ENCODE results near the gene C12orf60.

The C12orf60 gene

DNA sequence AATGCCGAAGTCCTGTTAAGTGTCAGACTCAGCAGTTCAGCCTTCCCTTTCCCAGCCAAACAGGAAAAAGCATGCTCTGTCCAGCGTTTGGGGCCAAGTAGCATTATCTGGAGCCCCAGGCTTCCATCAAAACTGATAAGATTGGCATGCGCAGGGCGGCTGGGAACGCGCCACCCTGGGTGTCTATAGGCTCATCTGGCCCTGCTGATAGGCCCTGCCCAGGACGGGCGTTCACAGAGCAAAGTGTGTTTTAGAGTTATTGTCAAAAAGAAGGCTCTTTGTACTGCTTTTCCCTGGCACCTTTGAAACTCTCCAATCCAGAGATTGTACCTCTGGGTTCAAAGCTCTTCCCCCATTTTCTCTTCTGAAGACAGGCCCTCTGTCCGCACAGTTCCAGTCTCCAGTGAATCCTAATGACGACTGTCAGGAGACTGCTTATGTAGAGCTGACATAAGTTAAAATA lies 40.0 kb downstream of the C12orf60 start, which contains the start of gene ART4:
Gene ART4 (minus strand): TSS at position 102 of the 463 bp plus-strand sequence. CDS start 413 bp downstream, outside the sequence.
- H3K79me2 ChIP-seq (ENCODE audit: insufficient read depth, low read length): no peaks in the 10 kb centered on the region
- H3K36me3 ChIP-seq (ENCODE audit: insufficient read depth, low read length): no peaks in the 10 kb centered on the region
- DNase-seq (no peak), ATAC-seq (ENCODE audit: insufficient read depth, low read depth) (no peak)
- no peak within 1 kb of the TSS for H3K27ac ChIP-seq (ENCODE audit: low read length)
- no peaks in the 10 kb centered on the region for H3K27me3 ChIP-seq (ENCODE audit: insufficient read depth, low read length, poor library complexity)
- H3K9me3 ChIP-seq (ENCODE audit: insufficient read depth, low read length, severe bottlenecking): no peaks in the 10 kb centered on the region
- peaks cover 11% of the 10 kb centered on the region for H3K4me1 ChIP-seq (ENCODE audit: insufficient read depth, low read length)
- no peak within 1 kb of the TSS for H2AFZ ChIP-seq (ENCODE audit: low read depth, low read length)
- no peak within 1 kb of the TSS for H3K9ac ChIP-seq (ENCODE audit: low read depth, low read length)
- no peak for TF ChIP-seq EZH2 (IDR thresholded peaks at IDR 0.05; ENCODE audit: borderline replicate concordance, low read depth, low read length, severe bottlenecking)
- TF ChIP-seq, protein P1, sequence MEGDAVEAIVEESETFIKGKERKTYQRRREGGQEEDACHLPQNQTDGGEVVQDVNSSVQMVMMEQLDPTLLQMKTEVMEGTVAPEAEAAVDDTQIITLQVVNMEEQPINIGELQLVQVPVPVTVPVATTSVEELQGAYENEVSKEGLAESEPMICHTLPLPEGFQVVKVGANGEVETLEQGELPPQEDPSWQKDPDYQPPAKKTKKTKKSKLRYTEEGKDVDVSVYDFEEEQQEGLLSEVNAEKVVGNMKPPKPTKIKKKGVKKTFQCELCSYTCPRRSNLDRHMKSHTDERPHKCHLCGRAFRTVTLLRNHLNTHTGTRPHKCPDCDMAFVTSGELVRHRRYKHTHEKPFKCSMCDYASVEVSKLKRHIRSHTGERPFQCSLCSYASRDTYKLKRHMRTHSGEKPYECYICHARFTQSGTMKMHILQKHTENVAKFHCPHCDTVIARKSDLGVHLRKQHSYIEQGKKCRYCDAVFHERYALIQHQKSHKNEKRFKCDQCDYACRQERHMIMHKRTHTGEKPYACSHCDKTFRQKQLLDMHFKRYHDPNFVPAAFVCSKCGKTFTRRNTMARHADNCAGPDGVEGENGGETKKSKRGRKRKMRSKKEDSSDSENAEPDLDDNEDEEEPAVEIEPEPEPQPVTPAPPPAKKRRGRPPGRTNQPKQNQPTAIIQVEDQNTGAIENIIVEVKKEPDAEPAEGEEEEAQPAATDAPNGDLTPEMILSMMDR (IDR thresholded peaks at IDR 0.05; ENCODE audit: borderline replicate concordance, extremely low read depth, low read length, poor library complexity, severe bottlenecking): no peak
- H3K4me3 ChIP-seq (ENCODE audit: low read depth in 1 of 2, low read length in 2 of 2): no peak within 1 kb of the TSS
- no peaks in the 10 kb centered on the region for H4K20me1 ChIP-seq (ENCODE audit: insufficient read depth, low read length)
- no peak within 1 kb of the TSS for H3K4me2 ChIP-seq (ENCODE audit: insufficient read depth, low read length)

GRCh38 chr12:14844401-14844800 lies 40.9 kb downstream of the C12orf60 start:
- peaks cover 11% of the 10 kb centered on the region for H3K4me1 ChIP-seq (ENCODE audit: insufficient read depth, low read length)

GRCh38 chr12:14845350-14845750 lies 41.9 kb downstream of the C12orf60 start:
- Histone ChIP-seq H3K4me2 (ENCODE audit: insufficient read depth, low read length) (peak overlapping the region; percentile 45), H4K20me1 (ENCODE audit: insufficient read depth, low read length) (no peaks in the 10 kb centered on the region), H3K27ac (ENCODE audit: low read length) (peak overlapping the region; percentile 65), H3K9ac (ENCODE audit: low read depth, low read length) (no peak overlapping the region), H3K4me1 (ENCODE audit: insufficient read depth, low read length) (peaks cover 11% of the 10 kb centered on the region), H3K36me3 (ENCODE audit: insufficient read depth, low read length) (no peaks in the 10 kb centered on the region), H3K4me3 (ENCODE audit: low read depth in 1 of 2, low read length in 2 of 2) (no peak overlapping the region), H3K9me3 (ENCODE audit: insufficient read depth, low read length, severe bottlenecking) (no peaks in the 10 kb centered on the region), H3K79me2 (ENCODE audit: insufficient read depth, low read length) (no peaks in the 10 kb centered on the region), H2AFZ (ENCODE audit: low read depth, low read length) (peak overlapping the region; percentile 77), H3K27me3 (ENCODE audit: insufficient read depth, low read length, poor library complexity) (no peaks in the 10 kb centered on the region)
- TF ChIP-seq, protein P1 (IDR thresholded peaks at IDR 0.05; ENCODE audit: borderline replicate concordance, extremely low read depth, low read length, poor library complexity, severe bottlenecking): peak; percentile 95
- no peak for TF ChIP-seq EZH2 (IDR thresholded peaks at IDR 0.05; ENCODE audit: borderline replicate concordance, low read depth, low read length, severe bottlenecking)
- DNase-seq: peak; percentile 63
- ATAC-seq (ENCODE audit: insufficient read depth, low read depth): peak; percentile 91

More at GRCh38 chr12:14844401-14844800, 40.9 kb downstream of the C12orf60 start:
- Histone ChIP-seq H3K9me3 (ENCODE audit: insufficient read depth, low read length, severe bottlenecking) (no peaks in the 10 kb centered on the region), H3K79me2 (ENCODE audit: insufficient read depth, low read length) (no peaks in the 10 kb centered on the region), H3K9ac (ENCODE audit: low read depth, low read length) (no peak overlapping the region), H3K4me2 (ENCODE audit: insufficient read depth, low read length) (no peak overlapping the region), H3K27ac (ENCODE audit: low read length) (no peak overlapping the region), H3K4me3 (ENCODE audit: low read depth in 1 of 2, low read length in 2 of 2) (no peak overlapping the region), H3K27me3 (ENCODE audit: insufficient read depth, low read length, poor library complexity) (no peaks in the 10 kb centered on the region), H3K36me3 (ENCODE audit: insufficient read depth, low read length) (no peaks in the 10 kb centered on the region), H2AFZ (ENCODE audit: low read depth, low read length) (no peak overlapping the region), H4K20me1 (ENCODE audit: insufficient read depth, low read length) (no peaks in the 10 kb centered on the region)
- DNase-seq (no peak), ATAC-seq (ENCODE audit: insufficient read depth, low read depth) (no peak)
- TF ChIP-seq, protein P1 (IDR thresholded peaks at IDR 0.05; ENCODE audit: borderline replicate concordance, extremely low read depth, low read length, poor library complexity, severe bottlenecking): no peak
- TF ChIP-seq EZH2 (IDR thresholded peaks at IDR 0.05; ENCODE audit: borderline replicate concordance, low read depth, low read length, severe bottlenecking): no peak
